GM18519 (cell line): ENCODE measurements around the gene HCRTR1.

Source experiments
- ATAC-seq: cut with Tn5 transposase; IDR thresholded peaks from one replicate; pipeline ENCODE4 v1.9.1; 2021; ENCODE audit warnings: mild to moderate bottlenecking, moderate library complexity; ENCODE audit not compliant: unreplicated experiment, low FRiP score

HCRTR1 gene

DNA sequence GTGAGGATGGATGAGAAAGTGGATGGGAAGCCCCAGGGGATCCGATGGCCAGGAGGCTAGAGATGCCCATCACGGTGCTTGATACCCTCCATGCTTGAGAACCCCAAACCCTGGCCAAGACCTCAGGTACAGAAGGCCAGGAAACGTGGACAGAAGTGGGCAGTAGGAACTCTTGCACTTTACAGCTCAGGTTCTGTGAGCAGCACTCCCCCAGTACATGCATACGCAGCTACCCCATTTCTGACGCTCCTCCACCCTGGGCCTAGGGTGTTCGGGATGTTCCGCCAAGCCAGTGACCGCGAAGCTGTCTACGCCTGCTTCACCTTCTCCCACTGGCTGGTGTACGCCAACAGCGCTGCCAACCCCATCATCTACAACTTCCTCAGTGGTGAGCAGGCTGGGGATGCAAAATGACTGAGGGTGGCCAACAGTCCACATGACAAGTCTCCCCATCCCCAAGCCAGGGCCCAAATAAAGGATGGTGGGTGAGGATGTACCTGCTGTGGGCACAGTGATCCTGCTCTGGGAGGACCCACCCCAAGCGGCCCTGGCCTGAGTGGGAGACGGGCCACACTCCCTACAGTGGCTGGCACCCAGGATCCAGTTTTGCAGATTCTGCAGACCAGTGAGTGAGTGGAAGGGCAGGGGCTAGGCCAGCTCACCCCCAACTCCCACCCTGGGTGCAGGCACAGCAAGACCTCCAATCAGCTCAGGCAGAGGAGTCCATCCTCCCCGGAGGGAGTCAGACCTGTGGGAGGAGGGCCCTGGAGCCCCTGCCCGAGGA lies 7.4 kb downstream of the HCRTR1 start:
- no peak for ATAC-seq

GRCh38 chr1:31625561-31626222 lies 8.2 kb downstream of the HCRTR1 start:
- ATAC-seq = no peak

GRCh38 chr1:31626223-31627207 lies 9.0 kb downstream of the HCRTR1 start:
- no peak for ATAC-seq

- ATAC-seq = no peak
Observed at GRCh38 chr1:31627301-31627929, 9.9 kb downstream of the HCRTR1 start.

DNA sequence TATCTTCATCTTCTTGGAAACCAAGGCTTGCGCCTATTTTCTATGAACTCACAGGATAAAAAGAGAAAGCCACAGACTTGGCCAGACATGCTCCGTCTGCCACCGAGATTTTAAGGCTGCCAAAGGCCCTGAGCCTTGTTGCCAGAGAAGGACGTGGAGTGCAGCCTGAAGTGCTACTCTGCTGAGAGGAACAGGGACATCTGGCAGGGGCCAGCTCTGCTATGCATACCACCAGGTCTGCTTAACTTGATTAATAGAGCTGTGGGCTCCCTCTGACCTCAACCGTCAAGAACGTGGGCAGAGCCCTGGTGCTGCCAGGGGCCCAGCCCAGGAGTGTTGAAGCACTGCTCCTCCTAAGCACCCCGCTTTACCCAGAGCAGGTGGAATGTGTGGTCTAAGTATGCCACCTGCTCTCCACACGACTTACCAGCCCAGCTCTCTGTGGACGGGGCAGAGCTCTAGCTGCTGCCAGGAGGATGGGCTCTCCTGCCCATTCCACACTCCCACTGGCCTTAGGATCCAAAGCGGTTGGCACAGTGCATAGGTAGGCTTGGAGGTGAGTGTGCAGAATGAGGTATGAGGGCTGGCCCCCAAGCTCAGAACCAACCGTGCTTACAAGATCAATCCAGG lies 10.6 kb downstream of the HCRTR1 start:
- ATAC-seq = no peak

GRCh38 chr1:31628931-31629556 lies 11.6 kb downstream of the HCRTR1 start:
- no peak for ATAC-seq

DNA sequence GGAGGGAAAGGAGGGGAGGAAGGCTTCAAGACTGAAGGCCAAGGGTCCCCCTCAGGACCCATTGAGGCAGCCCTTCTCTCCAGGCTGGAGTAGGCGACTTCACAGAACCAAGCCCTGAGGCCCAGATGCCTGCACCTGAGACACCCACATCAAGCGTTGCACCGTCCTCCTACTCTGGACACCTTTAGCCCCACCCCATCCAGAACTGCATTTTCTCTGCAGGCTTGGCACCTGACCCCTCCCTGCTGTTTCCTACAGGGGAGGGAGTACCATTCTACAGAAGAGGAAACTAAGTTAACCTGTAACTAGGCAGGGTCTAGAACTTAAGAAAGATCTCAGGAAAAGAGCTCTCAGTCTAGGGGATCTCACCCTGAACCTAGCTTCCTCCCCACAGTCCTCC lies 15.2 kb downstream of the HCRTR1 start:
- no peak for ATAC-seq

- no peak for ATAC-seq
Observed at GRCh38 chr1:31633117-31633516, 15.6 kb downstream of the HCRTR1 start.

- no peak for ATAC-seq
Observed at GRCh38 chr1:31637915-31638673, 20.6 kb downstream of the HCRTR1 start.

GRCh38 chr1:31639543-31639942 lies 22.1 kb downstream of the HCRTR1 start:
- no peak for ATAC-seq

GRCh38 chr1:31640179-31640578 lies 22.7 kb downstream of the HCRTR1 start:
- no peak for ATAC-seq

- ATAC-seq = no peak
Observed at GRCh38 chr1:31640964-31641363, 23.5 kb downstream of the HCRTR1 start.

DNA sequence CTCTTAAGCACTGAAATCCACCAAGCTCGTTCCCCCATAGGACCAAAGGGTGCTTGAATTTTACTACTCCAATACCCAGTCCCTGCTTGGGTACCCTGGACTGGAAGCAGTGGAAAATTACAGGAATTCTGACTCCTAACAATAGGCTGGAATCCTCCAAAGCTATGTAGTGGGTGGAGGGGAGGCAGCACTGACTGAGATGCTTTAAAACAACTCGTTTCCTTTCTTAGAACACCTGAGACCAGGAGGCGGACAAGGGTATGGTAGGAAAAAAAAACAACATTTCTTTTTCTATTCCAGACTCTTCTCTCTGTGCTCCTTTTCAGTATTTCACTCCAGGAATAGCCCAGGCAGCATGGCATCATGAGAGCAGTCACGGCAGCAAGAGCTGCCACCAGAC lies 24.9 kb downstream of the HCRTR1 start:
- no peak for ATAC-seq

DNA sequence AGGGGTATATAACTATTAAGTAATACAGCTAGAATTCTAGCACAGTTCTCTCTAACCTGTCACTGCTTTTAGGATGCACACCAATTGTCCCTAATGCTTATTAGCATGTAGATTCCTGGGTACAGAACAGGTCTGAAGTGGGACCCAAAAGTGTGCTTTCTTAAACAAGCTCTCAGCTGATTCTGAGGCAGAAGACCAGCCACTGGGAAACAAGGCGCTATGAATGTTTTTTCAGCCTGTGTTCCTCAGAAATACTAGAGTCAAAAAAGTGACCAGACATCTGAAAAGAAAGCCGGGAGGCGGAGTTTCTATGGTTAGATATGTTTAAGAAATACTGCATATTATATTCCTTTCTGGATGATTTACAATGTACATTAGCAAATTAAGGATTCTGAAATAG lies 25.4 kb downstream of the HCRTR1 start:
- no peak for ATAC-seq

- no peak for ATAC-seq
Observed at GRCh38 chr1:31643976-31644559, 26.6 kb downstream of the HCRTR1 start.

GRCh38 chr1:31644560-31645273 lies 27.2 kb downstream of the HCRTR1 start, which contains the start of gene PEF1:
Gene PEF1, minus strand, starts transcription at chr1:31644876. Its CDS starts 12 bp downstream, at chr1:31644864.
- ATAC-seq = peak; percentile 65

- ATAC-seq = no peak
Observed at GRCh38 chr1:31645274-31645568, 27.7 kb downstream of the HCRTR1 start.
